GM10248 (cell line): ENCODE measurements around the gene TMEM11.
A peak's percentile ranks its signal among the peaks of the same experiment; 100 is the strongest.

Source experiments
- CTCF ChIA-PET: fragments of 300-600 bp; sonication (Branson Sonifier 250); formaldehyde crosslinking; extraction: SDS; loops from one replicate; lab custom pipeline; 2021; ENCODE audit warnings: antibody characterized with exemption; lab: Yijun Ruan, JAX
- POLR2A ChIA-PET: fragments of 350-650 bp; sonication (Branson Sonifier 250); formaldehyde crosslinking; extraction: SDS; loops from one replicate; lab custom pipeline; 2020; ENCODE audit warnings: antibody characterized with exemption; lab: Yijun Ruan, JAX
- DNase-seq: peaks from one replicate; pipeline ENCODE4 v3.0.0; 2012; ENCODE audit errors: extremely low spot score
- TF ChIP-seq, protein P1 (sequence below): IDR thresholded peaks from 2 replicates; pipeline ENCODE4 v1.5.1; 2012; ENCODE audit warnings: mild to moderate bottlenecking, low read depth; ENCODE audit errors: extremely low read depth, missing control alignments, control extremely low read depth

The TMEM11 gene

GRCh38 chr17:21214015-21214776 is at the start of gene TMEM11:
TSS of gene TMEM11 (minus strand) at chr17:21214161. CDS start at chr17:21214152, 9 bp downstream.
- ChIA-PET CTCF (interaction anchor here (1.3 to 2.5 kb wide), 4 partner anchors 14 to 95 kb away, joined by 3 to 9 read pairs (median 6); no protein-coding TSS in a partner anchor), POLR2A (interaction anchor here (0.5 kb wide), 1 partner anchor 187 kb away, joined by 3 read pairs; no protein-coding TSS in a partner anchor)
- DNase-seq, result peak; percentile 98
- TF ChIP-seq, protein P1, sequence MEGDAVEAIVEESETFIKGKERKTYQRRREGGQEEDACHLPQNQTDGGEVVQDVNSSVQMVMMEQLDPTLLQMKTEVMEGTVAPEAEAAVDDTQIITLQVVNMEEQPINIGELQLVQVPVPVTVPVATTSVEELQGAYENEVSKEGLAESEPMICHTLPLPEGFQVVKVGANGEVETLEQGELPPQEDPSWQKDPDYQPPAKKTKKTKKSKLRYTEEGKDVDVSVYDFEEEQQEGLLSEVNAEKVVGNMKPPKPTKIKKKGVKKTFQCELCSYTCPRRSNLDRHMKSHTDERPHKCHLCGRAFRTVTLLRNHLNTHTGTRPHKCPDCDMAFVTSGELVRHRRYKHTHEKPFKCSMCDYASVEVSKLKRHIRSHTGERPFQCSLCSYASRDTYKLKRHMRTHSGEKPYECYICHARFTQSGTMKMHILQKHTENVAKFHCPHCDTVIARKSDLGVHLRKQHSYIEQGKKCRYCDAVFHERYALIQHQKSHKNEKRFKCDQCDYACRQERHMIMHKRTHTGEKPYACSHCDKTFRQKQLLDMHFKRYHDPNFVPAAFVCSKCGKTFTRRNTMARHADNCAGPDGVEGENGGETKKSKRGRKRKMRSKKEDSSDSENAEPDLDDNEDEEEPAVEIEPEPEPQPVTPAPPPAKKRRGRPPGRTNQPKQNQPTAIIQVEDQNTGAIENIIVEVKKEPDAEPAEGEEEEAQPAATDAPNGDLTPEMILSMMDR, result no peak

DNA sequence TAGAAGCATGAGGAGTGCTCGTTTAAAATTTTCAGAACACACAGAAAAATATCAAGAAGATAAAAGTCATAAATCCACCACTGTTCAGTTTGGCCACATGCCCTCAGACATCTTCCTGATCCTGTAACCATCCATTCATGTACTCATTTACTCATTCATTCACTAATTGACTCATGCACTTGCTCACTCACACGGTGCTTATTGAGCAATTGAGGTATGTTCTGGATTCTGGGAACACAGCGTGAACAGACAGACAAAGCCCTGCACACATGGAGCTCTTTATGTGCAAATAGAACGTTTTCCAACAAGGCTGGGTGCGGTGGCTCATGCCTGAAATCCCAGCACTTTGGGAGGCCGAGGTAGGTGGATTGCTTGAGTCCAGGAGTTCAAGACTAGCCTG is 49.4 kb upstream of the TMEM11 start:
- DNase-seq, result no peak
- CTCF ChIA-PET, result interaction anchor here (0.9 kb wide), 1 partner anchor 12 kb away, joined by 3 read pairs; no protein-coding TSS in a partner anchor
- TF ChIP-seq, protein P1, result no peak
- POLR2A ChIA-PET, result no interaction called here

GRCh38 chr17:21262259-21262993 is 48.5 kb upstream of the TMEM11 start:
- DNase-seq, result no peak
- TF ChIP-seq, protein P1, result no peak
- CTCF ChIA-PET, result no interaction called here
- POLR2A ChIA-PET, result no interaction called here

DNA sequence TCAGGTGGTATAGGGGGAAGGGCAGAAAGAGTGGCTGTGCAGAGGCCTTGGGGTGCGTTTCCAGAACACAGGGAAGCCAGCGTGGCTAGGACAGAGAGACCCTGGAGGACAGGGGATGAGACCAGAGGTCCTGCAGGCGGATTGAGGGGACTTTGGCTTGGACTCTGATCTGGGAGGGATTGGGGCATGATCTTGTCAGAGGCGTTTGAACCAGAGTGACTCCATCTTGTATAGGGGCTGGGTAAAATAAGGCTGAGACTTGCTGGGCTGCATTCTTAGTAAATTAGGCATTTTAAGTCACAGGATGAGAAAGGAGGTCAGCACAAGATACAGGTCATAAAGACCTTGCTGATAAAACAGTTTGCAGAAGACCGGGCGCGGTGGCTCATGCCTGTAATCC is 44.6 kb upstream of the TMEM11 start:
- ChIA-PET CTCF (interaction anchor here (1.3 kb wide), 1 partner anchor 22 kb away, joined by 3 read pairs; no protein-coding TSS in a partner anchor), POLR2A (no interaction called here)
- no peak for DNase-seq
- TF ChIP-seq, protein P1, result no peak

GRCh38 chr17:21253646-21254441 is 39.9 kb upstream of the TMEM11 start:
- TF ChIP-seq, protein P1, result no peak
- ChIA-PET POLR2A (no interaction called here), CTCF (no interaction called here)
- DNase-seq, result no peak

- CTCF ChIA-PET, result no interaction called here
- POLR2A ChIA-PET, result no interaction called here
Observed at GRCh38 chr17:21252796-21253645, 39.1 kb upstream of the TMEM11 start, which contains the start of gene NATD1. TSS of gene NATD1 (minus strand) at chr17:21253410. CDS start at chr17:21253264, 146 bp downstream.

More at GRCh38 chr17:21252796-21253645, 39.1 kb upstream of the TMEM11 start, which contains the start of gene NATD1:
- DNase-seq, result peak; percentile 92
- TF ChIP-seq, protein P1, result no peak
